ENCODE data around the gene IDNK. TPM values are rescaled to one million over a fixed set of nuclear protein-coding genes. Genes with fewer than 3 reads are reported as not detected.

The IDNK gene
- 2.6 and 3.8 TPM in 2 replicates for total RNA-seq

GRCh38 chr9:83622939-83623678 lies at the start of gene IDNK:
TSS of gene IDNK (plus strand) at chr9:83623143. CDS start at chr9:83623172, 29 bp downstream.

Small RNA genes lying within 50 kb of the gene (small RNA-seq; reads per million reads assigned to genes)
- not detected for gene RNU4-15P

Other genes with a start within 250 kb of the IDNK start
- gene FRMD3, start 84.7 kb upstream of the IDNK start, total RNA-seq = 2.8 and 2.9 TPM in 2 replicates
- gene UBQLN1, start 84.8 kb downstream of the IDNK start, total RNA-seq = 145 and 161 TPM in 2 replicates
- 0.49 and 0.65 TPM in 2 replicates for gene GKAP1, start 194.6 kb downstream of the IDNK start, total RNA-seq

Measured in hair follicle dermal papilla cell (primary cell).